GM12891 (cell line): ENCODE data around the gene TAF10.

Source experiments
- POLR2A ChIP-seq: IDR thresholded peaks from 2 replicates; pipeline ENCODE4 v1.6.1; 2011; ENCODE audit warnings: low read depth, low read length, control low read depth
- POLR2AphosphoS5 ChIP-seq: IDR thresholded peaks from 2 replicates; pipeline ENCODE4 v1.6.1; 2011; ENCODE audit warnings: low read depth, low read length, control low read depth
- SPI1 ChIP-seq: IDR thresholded peaks from 2 replicates; pipeline ENCODE4 v1.6.1; 2011; ENCODE audit warnings: low read depth, low read length, control low read depth
- TAF1 ChIP-seq: IDR thresholded peaks from 2 replicates; pipeline ENCODE4 v1.6.1; 2011; ENCODE audit warnings: low read depth, low read length, control low read depth

DNA sequence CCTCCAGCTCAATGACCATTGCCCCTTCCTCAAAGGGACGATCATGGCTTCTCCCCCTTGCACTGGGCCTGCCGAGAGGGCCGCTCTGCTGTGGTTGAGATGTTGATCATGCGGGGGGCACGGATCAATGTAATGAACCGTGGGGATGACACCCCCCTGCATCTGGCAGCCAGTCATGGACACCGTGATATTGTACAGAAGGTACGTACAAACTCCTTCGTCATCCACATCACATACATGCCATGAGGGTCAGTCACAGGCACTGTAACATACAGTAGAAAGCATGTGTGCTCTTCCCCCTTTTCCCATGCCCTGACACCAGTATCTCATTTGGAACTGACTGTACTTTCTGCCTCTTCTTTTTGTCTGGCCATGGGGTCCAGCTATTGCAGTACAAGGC lies 4.0 kb downstream of the TAF10 start:
- no peak for TF ChIP-seq POLR2AphosphoS5
- 0 out of 2 replicates have a peak, but pooled peaks have one; percentile 8 for TF ChIP-seq POLR2A
- no peak for TF ChIP-seq TAF1
- TF ChIP-seq SPI1 = no peak
